Cardiac muscle cell (in vitro differentiated cells and primary cell): ENCODE measurements around the gene TXLNB. TPM values are rescaled to one million over a fixed set of nuclear protein-coding genes. Genes with fewer than 3 reads are reported as not detected.

Experiments used
- DNase-seq, 2 donors: peaks; one replicate each; pipeline versions ENCODE4 v3.0.0 to v3.0.0-alpha.2; 2010 to 2017; ENCODE audit warnings: low read depth in 1 of 2, low spot score in 1 of 2
- H3K27ac ChIP-seq: fragments of 200-600 bp; sonication (generic); 2 replicates; pipeline ENCODE4 v1.5.1; 2016
- H3K27me3 ChIP-seq: fragments of 200-600 bp; sonication (generic); 2 replicates; pipeline ENCODE4 v1.6.0; 2016; ENCODE audit warnings: control low read depth
- H3K36me3 ChIP-seq: fragments of 200-600 bp; sonication (generic); 2 replicates; pipeline ENCODE4 v1.5.1; 2016; ENCODE audit warnings: control low read depth
- H3K4me1 ChIP-seq: fragments of 200-600 bp; sonication (generic); 2 replicates; pipeline ENCODE4 v1.8.1; 2017; ENCODE audit warnings: low read depth, mild to moderate bottlenecking, mixed run types
- H3K4me3 ChIP-seq: fragments of 200-600 bp; sonication (generic); 2 replicates; pipeline ENCODE4 v1.5.1; 2016; ENCODE audit warnings: mild to moderate bottlenecking
- H3K9me3 ChIP-seq: fragments of 200-600 bp; sonication (generic); 2 replicates; pipeline ENCODE4 v1.5.1; 2017; ENCODE audit warnings: low read depth, mild to moderate bottlenecking, control low read depth
- polyA plus RNA-seq: library from polyadenylated mRNA; unstranded; fragments of >200 nt; fragmentation: Nextera tagmentation; extraction: Ambion mirVana; gene quantifications from 2 replicates; pipeline ENCODE4 v1.2.1, GENCODE V29; 2016
- total RNA-seq: library from RNA; depleted of rRNA; stranded (reverse); fragments of >200 nt; gene quantifications from 2 replicates; pipeline ENCODE4 v1.2.3, GENCODE V29; 2016
- TF ChIP-seq, protein P1 (sequence below): IDR thresholded peaks from 2 replicates; pipeline ENCODE4 v1.5.1; 2012; ENCODE audit warnings: low read depth, mild to moderate bottlenecking, low read length

TXLNB gene
- total and polyA plus RNA-seq, 2 experiments from 2014 or later: 5.9 to 17.5 TPM

- H3K4me1 ChIP-seq: no peaks in the 10 kb centered on the region
- no peaks in the 10 kb centered on the region for H3K9me3 ChIP-seq
- DNase-seq: no peak
- H3K36me3 ChIP-seq: no peaks in the 10 kb centered on the region
- TF ChIP-seq, protein P1, sequence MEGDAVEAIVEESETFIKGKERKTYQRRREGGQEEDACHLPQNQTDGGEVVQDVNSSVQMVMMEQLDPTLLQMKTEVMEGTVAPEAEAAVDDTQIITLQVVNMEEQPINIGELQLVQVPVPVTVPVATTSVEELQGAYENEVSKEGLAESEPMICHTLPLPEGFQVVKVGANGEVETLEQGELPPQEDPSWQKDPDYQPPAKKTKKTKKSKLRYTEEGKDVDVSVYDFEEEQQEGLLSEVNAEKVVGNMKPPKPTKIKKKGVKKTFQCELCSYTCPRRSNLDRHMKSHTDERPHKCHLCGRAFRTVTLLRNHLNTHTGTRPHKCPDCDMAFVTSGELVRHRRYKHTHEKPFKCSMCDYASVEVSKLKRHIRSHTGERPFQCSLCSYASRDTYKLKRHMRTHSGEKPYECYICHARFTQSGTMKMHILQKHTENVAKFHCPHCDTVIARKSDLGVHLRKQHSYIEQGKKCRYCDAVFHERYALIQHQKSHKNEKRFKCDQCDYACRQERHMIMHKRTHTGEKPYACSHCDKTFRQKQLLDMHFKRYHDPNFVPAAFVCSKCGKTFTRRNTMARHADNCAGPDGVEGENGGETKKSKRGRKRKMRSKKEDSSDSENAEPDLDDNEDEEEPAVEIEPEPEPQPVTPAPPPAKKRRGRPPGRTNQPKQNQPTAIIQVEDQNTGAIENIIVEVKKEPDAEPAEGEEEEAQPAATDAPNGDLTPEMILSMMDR: no peak
- no peaks in the 10 kb centered on the region for H3K27me3 ChIP-seq
- H3K4me3 ChIP-seq: no peak overlapping the region
- no peak overlapping the region for H3K27ac ChIP-seq
Observed at GRCh38 chr6:139205843-139206242, 86.0 kb downstream of the TXLNB start.

DNA sequence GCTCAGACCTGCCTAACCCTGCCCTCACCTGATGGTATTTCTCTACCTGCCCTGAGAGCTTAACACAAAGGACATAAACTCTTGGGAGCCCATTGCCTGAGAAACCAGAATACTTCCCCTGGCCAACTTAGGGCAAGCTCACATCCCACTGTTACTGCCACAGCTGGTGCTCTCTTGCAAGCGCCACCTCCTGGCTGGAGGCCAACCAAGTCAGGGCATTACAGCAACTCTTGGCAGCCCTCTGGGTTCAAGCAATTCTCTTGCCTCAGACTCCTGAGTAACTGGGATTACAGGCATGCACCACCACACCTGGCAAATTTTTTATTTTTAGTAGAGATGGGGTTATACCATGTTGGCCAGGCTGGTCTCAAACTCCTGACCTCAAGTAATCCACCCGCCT lies 86.8 kb downstream of the TXLNB start:
- no peaks in the 10 kb centered on the region for H3K36me3 ChIP-seq
- no peak for DNase-seq
- H3K27ac ChIP-seq: no peak overlapping the region
- H3K4me1 ChIP-seq: no peaks in the 10 kb centered on the region
- no peaks in the 10 kb centered on the region for H3K9me3 ChIP-seq
- no peak overlapping the region for H3K4me3 ChIP-seq
- TF ChIP-seq, protein P1: no peak
- no peaks in the 10 kb centered on the region for H3K27me3 ChIP-seq

DNA sequence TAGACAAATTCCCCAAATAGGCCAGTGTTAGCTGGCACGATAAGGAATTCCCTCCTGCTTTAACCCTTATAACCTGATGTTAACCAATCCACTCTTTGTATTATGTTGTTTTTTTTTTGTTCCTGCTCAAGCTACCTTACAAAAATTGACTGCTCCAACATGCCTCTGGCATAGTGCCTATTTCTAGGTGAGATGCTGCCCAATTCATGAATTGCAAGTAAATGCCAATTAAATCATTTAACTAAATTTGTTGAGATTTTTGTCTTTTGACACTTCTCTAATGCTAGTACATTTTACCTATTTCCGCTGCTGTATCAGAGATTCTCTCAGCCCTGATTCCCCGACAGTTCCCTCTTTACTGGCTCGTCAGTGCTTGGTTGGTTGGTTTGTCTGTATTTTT lies 90.4 kb downstream of the TXLNB start:
- Histone ChIP-seq H3K4me1 (no peaks in the 10 kb centered on the region), H3K27me3 (no peaks in the 10 kb centered on the region), H3K27ac (no peak overlapping the region), H3K4me3 (no peak overlapping the region), H3K9me3 (no peaks in the 10 kb centered on the region), H3K36me3 (no peaks in the 10 kb centered on the region)
- TF ChIP-seq, protein P1: no peak
- no peak for DNase-seq

- TF ChIP-seq, protein P1: no peak
- Histone ChIP-seq H3K27me3 (no peaks in the 10 kb centered on the region), H3K9me3 (no peaks in the 10 kb centered on the region), H3K4me1 (no peaks in the 10 kb centered on the region), H3K36me3 (no peaks in the 10 kb centered on the region), H3K4me3 (no peak overlapping the region), H3K27ac (no peak overlapping the region)
- no peak for DNase-seq
Observed at GRCh38 chr6:139198529-139199288, 93.1 kb downstream of the TXLNB start.

DNA sequence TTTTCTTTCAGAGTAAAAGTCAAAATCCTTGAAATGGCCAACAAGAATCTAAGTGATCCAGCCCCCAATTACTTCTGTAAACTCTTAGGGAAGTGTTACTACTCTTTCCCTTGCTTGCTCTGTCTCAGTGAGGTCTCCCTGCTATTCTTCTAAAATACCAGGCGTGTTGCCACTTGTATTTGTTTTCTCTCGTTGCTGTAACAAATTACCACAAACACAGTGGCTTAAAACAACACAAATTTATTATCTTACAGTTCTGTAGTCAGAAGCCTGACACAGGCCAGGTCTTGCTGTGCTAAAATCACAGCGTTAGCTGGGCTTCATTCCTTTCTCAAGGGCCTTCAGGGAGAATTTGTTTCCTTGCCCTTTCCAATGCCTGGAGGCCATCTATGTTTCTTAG lies 97.1 kb downstream of the TXLNB start:
- Histone ChIP-seq H3K9me3 (no peaks in the 10 kb centered on the region), H3K27me3 (no peaks in the 10 kb centered on the region), H3K27ac (no peak overlapping the region), H3K4me3 (no peak overlapping the region), H3K4me1 (no peaks in the 10 kb centered on the region), H3K36me3 (no peaks in the 10 kb centered on the region)
- TF ChIP-seq, protein P1: no peak
- no peak for DNase-seq

Other genes with a start within 250 kb of the TXLNB start
- gene HECA, start 156.9 kb downstream of the TXLNB start, total RNA-seq: 12.7 and 24.4 TPM in 2 replicates
- 8.7 and 19.6 TPM in 2 replicates for gene HECA, start 156.9 kb downstream of the TXLNB start, polyA plus RNA-seq
- gene CITED2, start 82.7 kb upstream of the TXLNB start, total RNA-seq: 334 and 513 TPM in 2 replicates
- 34.9 and 76.6 TPM in 2 replicates for gene CITED2, start 82.7 kb upstream of the TXLNB start, polyA plus RNA-seq